C4-2B (cell line): ENCODE data around the gene BMAL1.

Source experiments
- H3K27ac ChIP-seq: fragments of 450-650 bp; 2 replicates; pipeline ENCODE4 v1.5.1; 2017
- ZFX ChIP-seq: fragments of 450-650 bp; IDR thresholded peaks from 2 replicates; pipeline ENCODE4 v1.6.1; 2017
- TF ChIP-seq, protein P1 (sequence below): fragments of 450-650 bp; conservative IDR thresholded peaks from 2 replicates; pipeline ENCODE4 v1.5.1; 2017; ENCODE audit warnings: mild to moderate bottlenecking

The BMAL1 gene

DNA sequence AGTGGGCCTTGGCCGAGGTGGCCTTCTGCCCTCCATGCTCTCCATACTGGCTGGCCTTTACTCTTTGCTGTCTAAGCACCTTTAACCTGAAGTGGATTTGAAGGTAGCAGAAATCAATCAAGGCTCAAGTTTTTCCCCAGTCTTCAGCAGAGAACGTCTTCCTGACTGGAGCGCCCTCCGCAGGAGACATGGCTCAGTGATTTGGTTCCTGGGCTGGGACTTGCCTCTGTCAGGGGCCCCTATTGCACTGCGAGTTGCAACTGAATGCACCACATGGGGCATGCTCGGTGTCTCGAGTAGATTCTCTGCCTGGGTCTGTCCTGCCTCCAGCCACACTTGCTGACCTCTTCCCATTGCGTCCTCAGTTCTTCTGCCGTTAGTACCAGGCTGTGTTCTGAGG lies 79.6 kb downstream of the BMAL1 start:
- no peak overlapping the region for H3K27ac ChIP-seq
- no peak for TF ChIP-seq ZFX
- TF ChIP-seq, protein P1, sequence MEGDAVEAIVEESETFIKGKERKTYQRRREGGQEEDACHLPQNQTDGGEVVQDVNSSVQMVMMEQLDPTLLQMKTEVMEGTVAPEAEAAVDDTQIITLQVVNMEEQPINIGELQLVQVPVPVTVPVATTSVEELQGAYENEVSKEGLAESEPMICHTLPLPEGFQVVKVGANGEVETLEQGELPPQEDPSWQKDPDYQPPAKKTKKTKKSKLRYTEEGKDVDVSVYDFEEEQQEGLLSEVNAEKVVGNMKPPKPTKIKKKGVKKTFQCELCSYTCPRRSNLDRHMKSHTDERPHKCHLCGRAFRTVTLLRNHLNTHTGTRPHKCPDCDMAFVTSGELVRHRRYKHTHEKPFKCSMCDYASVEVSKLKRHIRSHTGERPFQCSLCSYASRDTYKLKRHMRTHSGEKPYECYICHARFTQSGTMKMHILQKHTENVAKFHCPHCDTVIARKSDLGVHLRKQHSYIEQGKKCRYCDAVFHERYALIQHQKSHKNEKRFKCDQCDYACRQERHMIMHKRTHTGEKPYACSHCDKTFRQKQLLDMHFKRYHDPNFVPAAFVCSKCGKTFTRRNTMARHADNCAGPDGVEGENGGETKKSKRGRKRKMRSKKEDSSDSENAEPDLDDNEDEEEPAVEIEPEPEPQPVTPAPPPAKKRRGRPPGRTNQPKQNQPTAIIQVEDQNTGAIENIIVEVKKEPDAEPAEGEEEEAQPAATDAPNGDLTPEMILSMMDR, result no peak

DNA sequence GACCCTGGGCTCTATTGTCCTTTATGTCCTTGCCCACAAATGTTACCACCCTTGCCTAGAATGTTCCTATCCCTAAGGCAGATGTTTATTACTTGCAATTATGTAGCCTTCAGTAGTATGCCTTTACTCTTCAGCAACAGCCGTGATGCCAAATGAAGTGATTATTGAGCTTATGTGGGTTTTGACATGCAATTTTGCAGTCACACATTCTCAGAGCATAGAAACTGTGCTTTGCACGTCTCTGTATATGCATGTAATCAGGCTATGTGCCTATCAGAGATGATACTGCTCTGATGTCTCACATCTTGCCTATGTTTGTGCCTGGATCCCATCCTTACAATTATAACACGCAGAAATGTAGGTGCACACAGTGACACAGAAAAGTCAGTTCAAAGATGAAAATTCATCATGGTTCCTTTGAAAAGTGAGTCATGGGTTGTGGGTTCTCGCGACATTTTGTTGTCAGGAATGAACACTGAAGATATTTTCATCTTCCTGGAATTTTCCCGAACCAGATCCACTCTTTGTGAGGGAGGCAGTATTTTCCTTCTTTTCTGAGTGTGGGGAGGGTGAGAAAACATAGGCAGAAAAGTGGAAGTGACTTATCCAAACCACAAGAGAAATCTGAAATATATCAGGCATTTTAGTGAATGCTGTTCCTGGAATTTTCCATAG lies 81.1 kb downstream of the BMAL1 start:
- no peak overlapping the region for H3K27ac ChIP-seq
- TF ChIP-seq, protein P1, result no peak
- no peak for TF ChIP-seq ZFX

DNA sequence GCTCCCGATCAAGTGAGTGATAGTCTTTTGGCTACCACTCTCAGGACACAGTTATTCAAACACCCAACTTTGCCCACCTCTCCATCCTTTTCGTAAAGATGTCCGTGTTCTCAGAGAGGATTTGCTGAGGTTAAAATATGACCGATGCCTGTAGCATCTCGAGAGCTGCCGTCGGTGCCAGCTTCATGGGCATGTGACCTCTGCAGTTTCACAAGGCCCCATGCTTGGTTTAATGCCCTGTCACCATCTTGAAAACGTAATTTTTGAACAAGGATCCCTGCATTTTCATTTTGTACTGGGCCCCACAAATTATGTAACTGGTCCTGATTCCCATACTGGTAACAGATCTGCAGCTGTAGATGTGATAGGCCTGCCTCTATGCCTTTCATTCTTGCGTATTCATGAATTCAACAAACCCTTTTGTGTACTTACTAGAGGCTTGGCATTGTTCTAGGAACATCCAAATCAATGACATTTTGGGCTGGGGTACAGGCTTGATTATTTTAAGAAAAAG lies 85.1 kb downstream of the BMAL1 start:
- H3K27ac ChIP-seq, result no peak overlapping the region
- TF ChIP-seq, protein P1, result no peak
- TF ChIP-seq ZFX, result no peak

DNA sequence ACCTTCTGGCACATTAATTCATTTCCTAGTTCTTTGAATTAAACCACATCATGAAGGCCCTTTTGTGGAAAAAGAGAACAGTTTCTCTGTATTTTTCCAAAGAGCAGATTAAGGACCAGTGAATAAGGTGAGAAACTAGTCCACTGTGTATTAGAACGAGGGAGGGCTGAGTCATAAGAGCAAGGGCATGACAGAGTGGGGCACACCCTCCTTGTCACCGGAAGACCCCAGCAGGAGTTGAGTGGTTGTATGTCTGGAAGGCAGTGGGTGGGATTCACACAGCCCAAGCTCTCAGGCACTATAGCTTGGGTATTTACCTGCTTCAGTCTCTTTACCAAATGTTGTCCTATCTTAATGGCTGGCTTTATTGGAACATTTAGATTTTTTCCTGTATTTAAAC lies 86.8 kb downstream of the BMAL1 start:
- H3K27ac ChIP-seq, result no peak overlapping the region
- no peak for TF ChIP-seq ZFX
- TF ChIP-seq, protein P1, result no peak

DNA sequence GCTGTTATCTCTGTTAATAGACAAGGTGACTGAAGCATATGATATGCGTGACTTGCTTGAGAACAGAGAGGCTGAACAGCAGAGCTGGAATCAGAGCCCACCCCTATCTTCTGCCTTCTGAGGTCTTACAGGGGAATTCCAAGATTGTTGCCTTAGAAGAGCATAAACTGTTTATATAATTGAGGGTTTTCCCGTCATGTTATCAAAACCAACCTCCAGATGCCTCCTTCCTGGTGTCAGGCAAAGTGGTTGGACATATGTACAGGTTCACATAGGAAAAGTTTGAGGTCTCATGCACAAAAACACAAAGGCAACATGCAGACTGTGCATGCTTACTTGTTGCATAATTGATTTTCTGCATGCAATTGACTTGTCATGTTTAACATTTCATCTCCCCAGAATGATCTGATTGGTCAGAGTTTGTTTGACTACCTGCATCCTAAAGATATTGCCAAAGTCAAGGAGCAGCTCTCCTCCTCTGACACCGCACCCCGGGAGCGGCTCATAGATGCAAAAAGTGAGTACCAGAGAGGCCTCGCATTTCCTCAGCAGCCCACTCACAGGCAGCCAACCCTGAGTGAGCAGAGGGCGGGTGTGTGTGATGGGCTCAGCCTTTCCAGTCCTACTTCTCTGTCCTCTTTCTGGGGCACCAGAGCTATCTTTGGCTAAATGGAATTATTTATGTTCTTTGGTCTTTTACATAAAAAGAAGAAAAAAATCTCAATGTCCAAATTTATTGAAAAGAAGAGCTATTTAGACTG lies 88.9 kb downstream of the BMAL1 start:
- H3K27ac ChIP-seq, result no peak overlapping the region
- TF ChIP-seq, protein P1, result no peak
- TF ChIP-seq ZFX, result no peak

DNA sequence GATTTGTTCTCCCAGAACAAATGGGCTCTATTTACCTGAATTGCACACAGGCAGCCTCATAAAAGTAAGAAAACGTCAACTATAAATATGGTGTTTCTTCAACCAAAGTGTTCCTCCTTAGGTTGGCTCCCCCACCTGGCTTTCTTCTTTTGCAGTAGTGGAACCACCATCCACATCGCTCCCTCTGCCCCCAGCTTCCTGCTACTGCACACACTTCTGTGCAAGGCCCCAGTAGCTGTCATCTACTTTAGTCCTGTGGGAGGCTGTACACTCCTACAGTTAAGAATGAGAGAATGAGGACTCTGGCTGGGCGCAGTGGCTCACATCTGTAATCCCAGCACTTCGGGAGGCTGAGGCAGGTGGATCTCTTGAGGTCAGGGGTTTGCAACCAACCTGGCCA lies 89.5 kb downstream of the BMAL1 start:
- H3K27ac ChIP-seq, result no peak overlapping the region
- TF ChIP-seq, protein P1, result no peak
- TF ChIP-seq ZFX, result no peak

DNA sequence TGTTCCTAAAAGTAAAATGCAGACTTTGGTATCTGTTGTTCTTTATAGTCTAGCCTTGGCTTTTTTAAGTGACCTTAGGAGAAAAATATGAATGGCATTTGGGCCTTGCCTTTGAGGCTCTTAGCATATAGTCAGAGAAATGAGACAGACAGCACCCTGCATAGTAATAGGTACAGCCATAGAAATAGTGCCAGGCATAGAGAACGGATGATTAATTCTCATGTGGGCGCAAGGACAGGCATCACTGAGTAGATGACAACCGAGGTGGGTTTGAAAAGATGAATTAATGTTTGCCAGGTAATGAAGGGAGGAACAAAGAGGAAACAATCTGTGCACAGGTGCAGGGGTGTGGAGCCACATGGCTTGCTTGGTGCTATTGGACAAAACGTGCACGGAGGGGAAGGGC lies 90.5 kb downstream of the BMAL1 start:
- H3K27ac ChIP-seq, result no peak overlapping the region
- TF ChIP-seq, protein P1, result no peak
- TF ChIP-seq ZFX, result no peak
